Activated naive CD4-positive, alpha-beta T cell (primary cell): ENCODE results near the gene PPM1M.

ENCODE experiments used
- DNase-seq, 4 experiments: peaks; one replicate each; lab custom pipeline; 2025; lab: John Stamatoyannopoulos, UW

The PPM1M gene

DNA sequence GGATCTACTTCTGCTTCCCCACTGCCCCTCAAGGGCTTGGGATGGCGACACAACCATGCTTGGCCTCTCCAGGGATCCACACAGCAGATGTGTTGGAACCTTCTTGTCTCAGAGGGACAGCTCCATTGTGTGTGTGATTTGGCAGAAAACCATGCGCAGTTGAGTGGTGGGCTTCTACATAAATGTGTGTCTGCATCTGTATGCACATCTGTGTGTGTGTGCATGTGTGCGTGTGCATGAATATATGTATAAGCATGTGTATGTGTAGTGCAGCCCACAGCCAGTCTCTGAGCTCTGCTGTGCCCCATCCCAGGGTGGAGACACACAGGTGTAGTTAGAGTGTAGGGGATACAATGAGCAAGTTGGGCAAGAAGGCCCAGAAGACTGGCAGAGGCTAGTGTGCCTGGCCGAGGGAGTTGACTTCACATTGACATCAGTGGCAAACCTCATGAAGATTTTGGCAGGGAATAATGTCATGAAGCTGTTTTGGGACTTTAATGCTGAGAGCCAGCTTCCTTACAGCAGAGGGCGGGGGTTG lies 50.2 kb downstream of the PPM1M start:
- DNase-seq = no peak

- no peak for DNase-seq
Observed at GRCh38 chr3:52297242-52298148, 51.9 kb downstream of the PPM1M start.

- no peak for DNase-seq
Observed at GRCh38 chr3:52298149-52299098, 52.9 kb downstream of the PPM1M start.

- DNase-seq = no peak
Observed at GRCh38 chr3:52299247-52299878, 53.8 kb downstream of the PPM1M start.
